Measurements from ENCODE around the gene HJURP. TPM values are rescaled to one million over a fixed set of nuclear protein-coding genes. Genes with fewer than 3 reads are reported as not detected.
A peak's percentile ranks its signal among the peaks of the same experiment; 100 is the strongest.

HJURP gene
- total RNA-seq, 1 donor = 0.31 TPM

GRCh38 chr2:233856184-233856583 is 1.8 kb upstream of the HJURP start:
- Histone ChIP-seq H3K4me1 (ENCODE audit: insufficient read depth, low read length) (peaks cover 34% of the 10 kb centered on the region), H3K9me3 (ENCODE audit: low read depth, low read length) (no peaks in the 10 kb centered on the region), H3K27me3 (ENCODE audit: insufficient read depth, low read length) (no peaks in the 10 kb centered on the region), H3K4me3 (ENCODE audit: low read length) (no peak overlapping the region)

GRCh38 chr2:233855345-233855744 is 1.0 kb upstream of the HJURP start:
- Histone ChIP-seq H3K9me3 (ENCODE audit: low read depth, low read length) (no peaks in the 10 kb centered on the region), H3K4me1 (ENCODE audit: insufficient read depth, low read length) (peaks cover 34% of the 10 kb centered on the region), H3K27me3 (ENCODE audit: insufficient read depth, low read length) (no peaks in the 10 kb centered on the region), H3K4me3 (ENCODE audit: low read length) (no peak overlapping the region)

DNA sequence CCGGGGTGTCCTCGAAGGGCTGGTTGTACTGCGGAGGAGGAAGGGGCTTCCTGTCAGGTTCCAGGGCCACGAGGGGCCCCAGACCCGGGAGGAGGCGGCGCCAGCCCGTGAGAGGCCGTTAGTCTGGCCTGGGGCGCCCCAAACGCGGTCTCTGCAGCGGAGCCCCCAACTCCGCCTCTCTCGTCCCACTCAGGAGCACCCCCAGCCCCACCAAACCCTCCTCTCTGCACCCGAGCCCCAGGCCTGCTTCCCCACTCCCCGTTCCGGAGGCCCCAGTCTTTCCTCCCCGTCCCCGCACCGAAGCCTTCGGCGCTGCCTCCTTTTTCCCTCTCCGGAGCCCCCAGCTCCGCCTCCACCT is 473 bp downstream of the HJURP start:
- peak overlapping the region; percentile 58 for H3K4me3 ChIP-seq (ENCODE audit: low read length)
- peaks cover 34% of the 10 kb centered on the region for H3K4me1 ChIP-seq (ENCODE audit: insufficient read depth, low read length)
- H3K27me3 ChIP-seq (ENCODE audit: insufficient read depth, low read length) = no peaks in the 10 kb centered on the region
- no peaks in the 10 kb centered on the region for H3K9me3 ChIP-seq (ENCODE audit: low read depth, low read length)

GRCh38 chr2:233853353-233853752 is 982 bp downstream of the HJURP start:
- peak overlapping the region; percentile 58 for H3K4me3 ChIP-seq (ENCODE audit: low read length)
- H3K4me1 ChIP-seq (ENCODE audit: insufficient read depth, low read length) = peaks cover 34% of the 10 kb centered on the region
- no peaks in the 10 kb centered on the region for H3K9me3 ChIP-seq (ENCODE audit: low read depth, low read length)
- H3K27me3 ChIP-seq (ENCODE audit: insufficient read depth, low read length) = no peaks in the 10 kb centered on the region

DNA sequence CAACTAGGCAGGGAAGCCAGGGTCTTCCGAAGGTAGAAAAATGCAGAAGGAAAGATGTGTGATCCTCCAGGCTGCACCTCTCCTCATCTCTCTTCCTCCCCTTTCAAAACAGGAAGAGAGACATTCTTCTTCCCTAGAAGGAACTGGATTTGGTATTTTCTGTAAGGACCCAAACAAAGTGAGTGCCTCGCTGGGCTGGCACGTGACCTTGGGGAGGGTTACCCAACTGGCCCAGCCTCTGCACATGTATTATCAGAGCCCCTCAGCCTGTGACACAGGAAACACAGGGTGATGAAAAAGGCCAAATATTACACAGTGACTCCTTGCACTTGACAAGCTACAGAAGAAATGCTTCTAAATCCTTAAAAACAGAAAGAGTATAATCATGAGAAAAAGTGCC is 2.3 kb downstream of the HJURP start:
- Histone ChIP-seq H3K4me1 (ENCODE audit: insufficient read depth, low read length) (peaks cover 27% of the 10 kb centered on the region), H3K27me3 (ENCODE audit: insufficient read depth, low read length) (no peaks in the 10 kb centered on the region), H3K4me3 (ENCODE audit: low read length) (no peak overlapping the region)

DNA sequence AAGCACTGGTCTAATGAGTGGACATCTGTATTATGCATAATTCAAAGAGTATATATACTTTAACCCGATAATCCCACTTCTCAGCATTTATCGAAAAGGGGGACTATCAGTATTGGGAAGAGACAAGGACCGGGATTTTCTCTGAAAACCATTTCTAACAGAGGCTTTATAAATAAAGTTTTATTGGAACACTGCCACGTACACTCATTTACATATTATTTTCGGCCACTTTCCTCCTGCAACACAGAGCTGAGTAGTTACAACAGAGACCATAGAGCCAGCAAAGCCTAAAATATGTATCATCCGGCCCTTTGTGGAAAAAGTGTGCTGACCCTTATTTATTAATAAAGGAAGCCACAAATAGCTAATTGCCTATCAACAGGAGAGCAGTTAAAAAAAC is 3.2 kb downstream of the HJURP start:
- Histone ChIP-seq H3K4me1 (ENCODE audit: insufficient read depth, low read length) (peaks cover 27% of the 10 kb centered on the region), H3K27me3 (ENCODE audit: insufficient read depth, low read length) (no peaks in the 10 kb centered on the region)

More for the DNA sequence above, 2.3 kb downstream of the HJURP start:
- H3K9me3 ChIP-seq (ENCODE audit: low read depth, low read length) = no peaks in the 10 kb centered on the region

DNA sequence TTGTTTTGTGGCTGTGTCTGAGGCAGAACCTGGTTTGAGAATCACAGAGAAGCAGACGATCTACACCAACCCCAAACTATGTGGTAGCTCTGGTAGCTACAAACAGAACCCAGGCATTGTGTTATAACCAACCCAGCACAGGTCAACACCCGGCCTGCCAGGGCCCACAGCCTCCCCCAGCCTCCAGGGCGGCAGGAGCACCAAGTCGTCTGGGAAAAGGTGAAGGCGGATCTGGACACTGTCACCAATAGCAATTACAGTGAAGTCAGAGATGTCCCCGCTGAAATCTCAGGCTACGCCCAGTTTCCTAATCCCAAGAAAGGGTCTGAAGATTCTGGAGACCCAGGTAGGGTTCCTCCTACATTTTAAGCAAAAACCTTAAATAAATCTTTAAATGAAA is 3.6 kb downstream of the HJURP start:
- no peak overlapping the region for H3K4me3 ChIP-seq (ENCODE audit: low read length)
- H3K4me1 ChIP-seq (ENCODE audit: insufficient read depth, low read length) = peaks cover 27% of the 10 kb centered on the region
- H3K9me3 ChIP-seq (ENCODE audit: low read depth, low read length) = no peaks in the 10 kb centered on the region
- H3K27me3 ChIP-seq (ENCODE audit: insufficient read depth, low read length) = no peaks in the 10 kb centered on the region

More for the DNA sequence above, 3.2 kb downstream of the HJURP start:
- Histone ChIP-seq H3K4me3 (ENCODE audit: low read length) (no peak overlapping the region), H3K9me3 (ENCODE audit: low read depth, low read length) (no peaks in the 10 kb centered on the region)

- Histone ChIP-seq H3K4me1 (ENCODE audit: insufficient read depth, low read length) (peaks cover 27% of the 10 kb centered on the region), H3K27me3 (ENCODE audit: insufficient read depth, low read length) (no peaks in the 10 kb centered on the region), H3K4me3 (ENCODE audit: low read length) (no peak overlapping the region)
Observed at GRCh38 chr2:233849607-233850271, 4.6 kb downstream of the HJURP start.

GRCh38 chr2:233848276-233848675 is 6.1 kb downstream of the HJURP start:
- Histone ChIP-seq H3K9me3 (ENCODE audit: low read depth, low read length) (no peaks in the 10 kb centered on the region), H3K27me3 (ENCODE audit: insufficient read depth, low read length) (no peaks in the 10 kb centered on the region), H3K4me3 (ENCODE audit: low read length) (no peak overlapping the region), H3K4me1 (ENCODE audit: insufficient read depth, low read length) (peaks cover 17% of the 10 kb centered on the region)

More at GRCh38 chr2:233849607-233850271, 4.6 kb downstream of the HJURP start:
- H3K9me3 ChIP-seq (ENCODE audit: low read depth, low read length) = no peaks in the 10 kb centered on the region

GRCh38 chr2:233847248-233847898 is 7.0 kb downstream of the HJURP start:
- Histone ChIP-seq H3K27me3 (ENCODE audit: insufficient read depth, low read length) (no peaks in the 10 kb centered on the region), H3K4me3 (ENCODE audit: low read length) (no peak overlapping the region), H3K4me1 (ENCODE audit: insufficient read depth, low read length) (peaks cover 8% of the 10 kb centered on the region), H3K9me3 (ENCODE audit: low read depth, low read length) (no peaks in the 10 kb centered on the region)

DNA sequence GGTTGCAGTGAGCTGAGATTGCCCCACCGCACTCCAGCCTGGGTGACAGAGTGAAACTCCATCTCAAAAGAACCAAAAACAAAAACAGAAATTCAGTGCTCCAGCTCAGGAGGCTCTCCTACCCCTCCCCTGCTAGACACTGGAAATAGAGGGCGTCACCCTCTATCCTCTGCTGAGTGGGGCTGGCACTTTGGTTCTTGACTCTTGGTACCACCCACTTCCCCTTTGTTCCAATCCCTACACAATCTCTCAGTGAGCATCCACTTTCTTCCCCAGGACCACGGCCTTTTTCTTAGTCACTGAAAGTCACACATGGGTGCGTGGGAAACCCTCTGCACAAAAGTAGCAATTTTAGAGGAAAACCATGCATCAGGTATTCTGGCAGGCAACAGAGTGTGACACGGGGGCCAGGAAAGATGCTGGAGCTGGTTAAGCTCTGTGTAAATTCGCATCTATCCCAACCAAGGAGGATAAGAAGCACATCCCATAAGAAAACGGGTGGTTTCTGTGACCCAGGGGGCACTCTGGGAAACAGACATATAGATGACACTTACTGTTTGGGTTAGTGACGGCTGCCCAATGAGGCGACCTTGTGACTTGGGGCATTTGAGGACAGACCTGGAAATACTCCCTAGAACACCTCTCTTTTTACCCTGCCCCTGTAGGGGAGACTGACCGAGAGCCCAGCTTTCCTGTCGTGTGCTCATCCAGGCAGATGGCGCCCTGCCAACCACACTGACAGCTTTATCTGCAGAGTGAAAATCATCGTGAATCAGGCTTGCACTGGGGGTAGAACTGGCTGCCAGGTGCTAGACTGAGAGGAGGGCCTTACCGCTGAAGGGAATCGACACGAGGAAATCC is 7.7 kb downstream of the HJURP start:
- H3K4me1 ChIP-seq (ENCODE audit: insufficient read depth, low read length) = peaks cover under 1% of the 10 kb centered on the region
- no peak overlapping the region for H3K4me3 ChIP-seq (ENCODE audit: low read length)

GRCh38 chr2:233845301-233846060 is 8.9 kb downstream of the HJURP start:
- Histone ChIP-seq H3K9me3 (ENCODE audit: low read depth, low read length) (no peaks in the 10 kb centered on the region), H3K27me3 (ENCODE audit: insufficient read depth, low read length) (no peaks in the 10 kb centered on the region), H3K4me3 (ENCODE audit: low read length) (no peak overlapping the region), H3K4me1 (ENCODE audit: insufficient read depth, low read length) (no peaks in the 10 kb centered on the region)

More for the DNA sequence above, 7.7 kb downstream of the HJURP start:
- H3K9me3 ChIP-seq (ENCODE audit: low read depth, low read length) = no peaks in the 10 kb centered on the region
- no peaks in the 10 kb centered on the region for H3K27me3 ChIP-seq (ENCODE audit: insufficient read depth, low read length)

GRCh38 chr2:233844836-233845235 is 9.5 kb downstream of the HJURP start:
- no peaks in the 10 kb centered on the region for H3K9me3 ChIP-seq (ENCODE audit: low read depth, low read length)
- H3K27me3 ChIP-seq (ENCODE audit: insufficient read depth, low read length) = no peaks in the 10 kb centered on the region
- H3K4me3 ChIP-seq (ENCODE audit: low read length) = no peak overlapping the region
- no peaks in the 10 kb centered on the region for H3K4me1 ChIP-seq (ENCODE audit: insufficient read depth, low read length)

DNA sequence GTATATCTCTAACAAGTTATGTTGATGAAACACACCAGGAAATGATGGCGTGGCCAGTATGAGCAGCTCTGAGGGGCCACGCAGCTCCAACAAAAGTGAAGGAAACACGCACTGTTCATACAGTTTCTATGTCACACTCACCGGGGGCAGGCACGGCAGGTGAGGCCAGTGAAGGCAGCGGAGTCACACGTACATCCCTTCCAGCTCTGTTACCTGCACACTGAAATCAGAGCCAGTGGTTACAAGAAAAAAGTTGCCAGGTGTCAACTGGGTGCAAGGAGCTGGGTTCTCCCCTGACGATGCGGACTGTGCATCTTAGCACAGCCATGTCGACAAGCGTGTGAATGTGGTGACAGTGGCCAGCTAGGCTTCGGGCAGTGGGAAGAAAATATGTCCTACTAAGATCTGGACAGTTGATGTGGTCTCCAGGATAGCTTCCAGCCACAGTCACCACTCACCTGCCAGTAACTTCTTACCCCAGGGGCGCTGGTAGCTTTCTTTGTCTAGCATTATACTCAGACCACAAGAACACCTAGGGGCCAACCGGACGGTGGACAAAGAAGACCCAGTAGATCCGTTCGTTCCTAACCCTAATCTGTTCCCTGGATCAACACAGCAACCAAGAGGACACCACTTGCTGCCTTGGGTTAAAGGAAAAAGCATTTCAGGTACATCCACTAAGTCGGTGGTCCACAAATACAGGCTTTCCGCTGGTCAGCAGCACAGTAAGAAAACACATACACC is 10.1 kb downstream of the HJURP start:
- no peak overlapping the region for H3K4me3 ChIP-seq (ENCODE audit: low read length)
- H3K4me1 ChIP-seq (ENCODE audit: insufficient read depth, low read length) = no peaks in the 10 kb centered on the region
- H3K27me3 ChIP-seq (ENCODE audit: insufficient read depth, low read length) = no peaks in the 10 kb centered on the region
- H3K9me3 ChIP-seq (ENCODE audit: low read depth, low read length) = no peaks in the 10 kb centered on the region

Measured in mononuclear cell (primary cell).